Measurements from ENCODE around the gene APOL2. TPM values are rescaled to one million over a fixed set of nuclear protein-coding genes. Genes with fewer than 3 reads are reported as not detected.

APOL2 gene
- total RNA-seq, 4 donors from 2014 or later, result 15.6 to 96.2 (median 60.3) TPM

DNA sequence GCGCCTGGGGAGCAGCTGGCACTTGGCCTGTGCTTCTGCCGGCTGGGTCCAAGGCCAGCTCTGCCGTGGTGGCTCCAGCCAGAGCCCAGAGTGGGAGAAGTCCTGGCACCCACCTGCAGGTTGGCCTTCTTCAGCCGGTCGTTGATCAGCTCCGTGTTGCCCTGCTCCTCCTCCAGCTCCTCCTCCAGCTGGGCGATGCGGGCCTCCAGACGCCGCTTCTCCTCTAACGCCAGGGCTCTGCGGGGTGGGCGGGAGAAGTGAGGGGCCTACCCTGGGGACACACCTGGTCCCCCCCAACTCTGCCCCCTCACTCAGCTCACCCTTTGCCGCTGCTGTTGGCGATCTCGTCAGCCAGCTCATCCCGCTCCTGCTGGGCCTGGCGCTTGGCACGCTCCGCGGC, 46.2 kb upstream of the APOL2 start:
- no peak for DNase-seq
- Histone ChIP-seq H3K27me3 (no peaks in the 10 kb centered on the region), H3K36me3 (no peaks in the 10 kb centered on the region), H3K9me3 (no peaks in the 10 kb centered on the region), H3K4me1 (no peaks in the 10 kb centered on the region), H3K4me3 (no peak overlapping the region), H3K27ac (peak overlapping the region; percentile 57 to 70)
- intact Hi-C loops (cut with DNase I; ENCODE audit: low total_unique reads), result no loop called here
- no peak for TF ChIP-seq POLR2A (IDR thresholded peaks at IDR 0.05)
- TF ChIP-seq, protein P1, sequence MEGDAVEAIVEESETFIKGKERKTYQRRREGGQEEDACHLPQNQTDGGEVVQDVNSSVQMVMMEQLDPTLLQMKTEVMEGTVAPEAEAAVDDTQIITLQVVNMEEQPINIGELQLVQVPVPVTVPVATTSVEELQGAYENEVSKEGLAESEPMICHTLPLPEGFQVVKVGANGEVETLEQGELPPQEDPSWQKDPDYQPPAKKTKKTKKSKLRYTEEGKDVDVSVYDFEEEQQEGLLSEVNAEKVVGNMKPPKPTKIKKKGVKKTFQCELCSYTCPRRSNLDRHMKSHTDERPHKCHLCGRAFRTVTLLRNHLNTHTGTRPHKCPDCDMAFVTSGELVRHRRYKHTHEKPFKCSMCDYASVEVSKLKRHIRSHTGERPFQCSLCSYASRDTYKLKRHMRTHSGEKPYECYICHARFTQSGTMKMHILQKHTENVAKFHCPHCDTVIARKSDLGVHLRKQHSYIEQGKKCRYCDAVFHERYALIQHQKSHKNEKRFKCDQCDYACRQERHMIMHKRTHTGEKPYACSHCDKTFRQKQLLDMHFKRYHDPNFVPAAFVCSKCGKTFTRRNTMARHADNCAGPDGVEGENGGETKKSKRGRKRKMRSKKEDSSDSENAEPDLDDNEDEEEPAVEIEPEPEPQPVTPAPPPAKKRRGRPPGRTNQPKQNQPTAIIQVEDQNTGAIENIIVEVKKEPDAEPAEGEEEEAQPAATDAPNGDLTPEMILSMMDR (IDR thresholded peaks at IDR 0.05), result no peak

GRCh38 chr22:36285017-36285416, 45.7 kb upstream of the APOL2 start:
- no peak for DNase-seq
- no peaks in the 10 kb centered on the region for H3K4me1 ChIP-seq
- H3K36me3 ChIP-seq, result no peaks in the 10 kb centered on the region
- H3K27ac ChIP-seq, result peak overlapping the region; percentile 57 to 70
- no peaks in the 10 kb centered on the region for H3K9me3 ChIP-seq
- intact Hi-C loops (cut with DNase I; ENCODE audit: low total_unique reads), result no loop called here
- no peaks in the 10 kb centered on the region for H3K27me3 ChIP-seq
- no peak overlapping the region for H3K4me3 ChIP-seq
- TF ChIP-seq, protein P1 (IDR thresholded peaks at IDR 0.05), result no peak
- TF ChIP-seq POLR2A (IDR thresholded peaks at IDR 0.05), result no peak

DNA sequence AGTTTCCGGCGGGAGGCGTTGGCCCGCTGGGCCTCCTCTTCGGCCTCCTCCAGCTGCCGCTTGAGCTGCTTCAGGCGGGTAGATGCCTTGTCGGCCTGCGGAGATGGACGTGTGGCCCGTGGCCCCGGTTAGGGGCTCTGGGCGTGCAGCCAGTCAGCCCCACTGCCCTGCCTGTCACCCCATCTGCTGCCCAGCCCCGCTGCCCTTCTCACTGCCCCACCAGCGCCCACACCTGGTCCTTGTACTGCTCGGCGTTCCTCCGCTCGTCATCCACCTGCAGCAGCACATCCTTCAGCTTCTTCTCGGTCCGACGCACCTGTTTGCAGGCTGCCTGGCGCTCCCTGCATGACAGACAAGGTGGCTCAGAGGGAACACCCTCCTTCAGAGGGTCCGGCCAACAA, 44.8 kb upstream of the APOL2 start:
- Histone ChIP-seq H3K4me1 (no peaks in the 10 kb centered on the region), H3K36me3 (no peaks in the 10 kb centered on the region), H3K27me3 (no peaks in the 10 kb centered on the region), H3K27ac (peak overlapping the region in 1 of 2 donors; percentile 70), H3K9me3 (no peaks in the 10 kb centered on the region), H3K4me3 (no peak overlapping the region)
- TF ChIP-seq, protein P1 (IDR thresholded peaks at IDR 0.05), result no peak
- intact Hi-C loops (cut with DNase I; ENCODE audit: low total_unique reads), result no loop called here
- no peak for DNase-seq

GRCh38 chr22:36282328-36282831, 43.1 kb upstream of the APOL2 start:
- DNase-seq, result no peak
- Histone ChIP-seq H3K27ac (peak overlapping the region; percentile 2 to 35), H3K4me3 (no peak overlapping the region), H3K4me1 (no peaks in the 10 kb centered on the region), H3K36me3 (no peaks in the 10 kb centered on the region), H3K27me3 (no peaks in the 10 kb centered on the region), H3K9me3 (no peaks in the 10 kb centered on the region)
- TF ChIP-seq, protein P1 (IDR thresholded peaks at IDR 0.05), result no peak
- no peak for TF ChIP-seq POLR2A (IDR thresholded peaks at IDR 0.05)
- intact Hi-C loops (cut with DNase I; ENCODE audit: low total_unique reads), result no loop called here

GRCh38 chr22:36281781-36282327, 42.5 kb upstream of the APOL2 start:
- Histone ChIP-seq H3K36me3 (no peaks in the 10 kb centered on the region), H3K9me3 (no peaks in the 10 kb centered on the region), H3K27me3 (no peaks in the 10 kb centered on the region), H3K4me3 (no peak overlapping the region), H3K27ac (peak overlapping the region; percentile 2 to 35), H3K4me1 (no peaks in the 10 kb centered on the region)
- peak in 1 of 2 donors; percentile 17 for DNase-seq
- TF ChIP-seq POLR2A (IDR thresholded peaks at IDR 0.05), result no peak
- TF ChIP-seq, protein P1 (IDR thresholded peaks at IDR 0.05), result no peak
- intact Hi-C loops (cut with DNase I; ENCODE audit: low total_unique reads), result no loop called here

All from uterus (tissue), 4 donors.